Suppressor macrophage (primary cell): Measurements from ENCODE around the gene RAD23A.

Source experiments
- DNase-seq, 4 experiments: peaks; one replicate each; pipeline ENCODE4 v3.0.0-alpha.2; 2020 to 2022

Gene RAD23A

DNA sequence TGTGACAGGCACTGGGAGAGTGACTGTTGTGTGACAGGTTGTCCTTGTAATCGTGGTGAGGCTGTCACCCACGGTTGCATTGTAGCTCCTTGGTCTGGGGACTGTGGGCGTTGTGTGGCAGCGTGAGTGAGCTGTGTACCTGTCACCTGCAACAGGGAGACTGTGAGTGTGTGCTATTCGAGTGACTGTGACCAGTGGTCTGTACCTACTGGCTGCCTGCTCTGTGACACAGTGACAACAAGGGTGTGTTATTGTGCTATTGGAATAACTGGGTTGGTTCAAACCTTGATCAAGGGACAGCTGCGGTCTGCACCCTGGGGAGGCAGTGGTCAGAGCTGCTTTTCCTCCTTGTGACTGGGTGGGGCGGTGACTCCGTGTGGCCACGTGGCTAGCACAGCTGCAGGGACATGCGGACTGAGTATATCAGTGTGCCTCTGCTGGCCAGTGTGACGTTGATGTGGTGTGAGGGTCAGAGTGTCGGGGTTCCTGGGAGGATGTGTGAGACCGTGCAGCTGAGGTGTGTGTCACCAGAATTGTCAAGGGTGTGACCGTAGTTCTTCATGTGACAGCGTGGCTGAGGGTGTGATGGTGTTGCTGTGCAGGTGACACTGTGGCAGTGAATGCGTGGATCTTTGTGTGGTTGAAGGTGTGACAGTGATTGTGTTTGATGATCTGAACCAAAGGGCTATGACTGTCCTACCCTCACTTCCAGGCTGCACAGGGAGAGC is 39.6 kb downstream of the RAD23A start:
- peak; percentile 8 to 49 (median 16) for DNase-seq

- DNase-seq, result no peak
Measured at GRCh38 chr19:12986726-12987125, 41.1 kb downstream of the RAD23A start.

GRCh38 chr19:12987190-12987589 is 41.5 kb downstream of the RAD23A start:
- DNase-seq, result no peak

- no peak for DNase-seq
Measured at GRCh38 chr19:12987781-12988180, 42.1 kb downstream of the RAD23A start.

- no peak for DNase-seq
Measured at GRCh38 chr19:12990431-12990830, 44.8 kb downstream of the RAD23A start.

DNA sequence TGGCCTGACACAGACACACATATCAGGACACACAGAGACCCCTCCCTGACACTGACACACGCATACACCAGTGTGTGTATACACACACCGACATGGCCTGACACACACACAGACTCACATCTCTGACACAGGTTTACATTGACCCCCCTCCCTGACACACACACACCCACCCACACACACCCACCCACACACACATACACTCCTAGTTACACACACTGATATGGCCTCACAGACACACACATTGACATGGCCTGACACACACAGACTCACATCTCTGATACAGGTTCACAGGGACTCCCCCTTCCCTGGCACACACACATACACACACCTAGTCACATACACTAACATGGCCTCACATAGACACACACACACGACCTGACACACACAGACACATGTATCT is 45.2 kb downstream of the RAD23A start:
- DNase-seq, result no peak

DNA sequence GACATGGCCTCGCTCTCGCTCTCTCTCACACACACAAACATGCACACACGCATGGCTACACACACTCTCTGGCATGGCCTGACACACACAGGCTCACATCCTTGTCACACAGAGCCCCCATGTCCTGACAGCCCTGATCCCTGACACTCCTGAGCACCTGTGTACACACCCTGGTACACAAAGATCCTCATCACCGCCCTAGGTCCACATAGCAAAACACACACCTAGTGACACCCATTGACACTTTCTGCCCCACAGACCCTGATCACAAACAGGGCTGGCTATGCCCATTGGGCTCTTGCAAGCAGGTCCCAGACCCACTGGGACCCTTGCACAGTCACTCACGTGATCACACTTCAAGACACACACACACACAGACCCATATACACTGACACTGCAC is 45.6 kb downstream of the RAD23A start:
- DNase-seq, result no peak

- no peak for DNase-seq
Measured at GRCh38 chr19:12992729-12993128, 47.1 kb downstream of the RAD23A start.

DNA sequence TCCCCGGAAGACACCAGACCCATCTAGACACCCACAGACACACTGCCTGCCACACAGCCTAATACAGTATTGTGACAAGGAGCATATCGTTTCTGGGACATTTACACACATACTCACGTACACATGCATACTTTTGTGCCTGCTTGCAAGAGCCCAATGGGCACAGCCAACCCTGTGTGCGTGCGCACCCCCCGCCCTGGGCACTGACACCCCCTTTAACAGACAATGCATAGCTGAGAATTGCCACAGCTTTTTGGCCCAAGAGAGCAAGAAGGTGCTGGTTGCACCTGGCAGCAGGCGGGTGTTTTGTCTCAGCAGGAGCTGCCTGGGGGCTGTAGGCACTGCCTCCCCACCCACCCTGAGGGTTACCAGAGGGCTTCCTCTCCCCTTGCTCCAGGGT is 47.9 kb downstream of the RAD23A start:
- no peak for DNase-seq

DNA sequence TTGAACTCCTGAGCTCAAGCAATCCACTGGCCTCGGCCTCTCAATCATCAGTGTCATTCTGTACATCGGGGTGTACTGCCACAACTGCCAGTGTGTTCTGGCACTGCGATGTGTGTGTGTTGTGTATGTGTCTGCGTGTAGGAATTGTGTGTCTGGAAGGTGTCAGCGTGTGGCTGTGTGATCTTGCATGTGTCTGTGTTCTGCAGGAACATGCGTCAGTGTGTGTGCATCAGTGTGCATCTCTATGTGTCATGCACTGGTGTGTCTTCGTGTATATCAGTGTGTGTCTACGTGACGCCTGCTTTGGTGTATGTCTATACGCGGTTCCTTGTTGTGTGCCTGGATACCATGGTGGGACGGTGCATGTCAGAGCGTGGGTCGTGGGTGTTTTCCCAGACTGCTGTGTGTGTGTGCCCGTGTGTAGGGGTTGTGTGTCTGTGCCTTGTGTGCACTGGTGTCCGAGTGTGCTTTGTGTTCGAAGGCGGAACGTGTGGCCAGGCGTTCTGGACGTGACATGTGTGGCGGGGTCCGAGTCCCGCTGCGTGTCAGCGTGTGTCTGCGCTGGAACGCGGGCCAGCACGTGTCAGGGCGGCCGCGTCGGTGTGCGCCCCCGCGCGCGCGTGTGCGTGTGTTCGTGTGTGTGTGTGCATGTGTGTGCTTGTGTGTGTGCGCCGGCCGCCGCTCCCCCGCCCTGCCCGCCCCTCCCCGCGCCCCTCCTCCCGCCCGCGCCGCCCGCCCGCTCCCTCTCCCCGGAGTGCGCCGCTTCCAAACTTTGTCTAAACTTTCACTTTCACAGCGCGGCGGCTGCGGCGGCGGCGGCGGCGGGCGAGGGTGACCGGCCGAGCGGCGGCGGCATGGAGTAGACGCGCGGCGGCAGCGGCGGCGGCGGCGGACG is 49.3 kb downstream of the RAD23A start, which contains the start of gene NFIX:
TSS of gene NFIX (plus strand) at position 775 of the 895 bp plus-strand sequence. CDS start 363 bp downstream, outside the sequence.
- DNase-seq, result peak; percentile 52 to 81 (median 66)

GRCh38 chr19:12995596-12996405 is 50.1 kb downstream of the RAD23A start:
- peak in 3 of 4 experiments; percentile 3 to 42 (median 37) for DNase-seq

- peak in 1 of 4 experiments; percentile 21 for DNase-seq
Measured at GRCh38 chr19:12996406-12997094, 50.9 kb downstream of the RAD23A start.

- DNase-seq, result no peak
Measured at GRCh38 chr19:12997179-12997966, 51.7 kb downstream of the RAD23A start.

DNA sequence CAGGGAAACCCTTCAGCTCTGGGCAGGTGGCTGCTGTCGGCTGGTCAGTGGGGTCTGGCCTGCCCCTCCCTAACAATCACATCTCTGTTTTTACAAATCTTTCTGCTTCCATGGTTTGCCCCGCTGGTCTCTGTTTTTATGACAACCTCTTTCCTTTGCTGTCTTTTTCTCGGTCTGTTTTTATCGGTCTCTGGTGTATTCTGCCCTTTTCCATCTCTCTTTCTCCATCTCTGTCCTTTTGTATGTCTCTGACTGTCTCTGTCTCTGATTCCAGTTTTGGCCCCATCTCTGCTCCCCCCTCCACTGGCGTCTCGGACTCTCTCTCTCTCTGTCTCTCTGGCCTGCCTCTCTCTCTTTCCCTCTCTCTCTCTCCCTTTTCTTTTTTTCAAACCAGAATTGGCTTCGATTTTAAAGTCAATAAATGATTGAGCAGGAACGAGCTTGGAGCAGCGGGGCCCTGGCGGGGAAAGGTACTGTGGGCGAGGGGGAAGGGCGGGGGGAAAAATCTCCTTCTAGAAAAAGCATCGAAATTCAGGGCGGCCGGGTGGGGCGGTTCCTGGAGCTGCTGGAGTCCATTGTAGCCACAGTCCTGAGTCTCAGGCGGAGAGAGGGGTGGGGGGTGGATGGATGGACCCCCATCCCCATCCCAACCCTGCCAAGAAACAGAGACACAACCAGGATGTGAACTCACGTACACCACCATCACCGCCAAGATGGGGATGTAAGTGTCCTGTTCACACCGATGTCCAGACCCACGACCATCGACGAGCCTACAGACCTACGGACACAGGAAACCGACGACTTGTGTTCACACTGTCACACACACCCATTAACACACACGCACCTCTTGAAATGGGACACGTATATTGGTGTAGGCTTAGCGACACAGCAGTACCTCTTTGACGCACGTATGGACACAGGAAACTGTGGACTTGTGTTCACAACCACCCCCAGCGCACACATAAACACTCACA is 52.6 kb downstream of the RAD23A start:
- no peak for DNase-seq

DNA sequence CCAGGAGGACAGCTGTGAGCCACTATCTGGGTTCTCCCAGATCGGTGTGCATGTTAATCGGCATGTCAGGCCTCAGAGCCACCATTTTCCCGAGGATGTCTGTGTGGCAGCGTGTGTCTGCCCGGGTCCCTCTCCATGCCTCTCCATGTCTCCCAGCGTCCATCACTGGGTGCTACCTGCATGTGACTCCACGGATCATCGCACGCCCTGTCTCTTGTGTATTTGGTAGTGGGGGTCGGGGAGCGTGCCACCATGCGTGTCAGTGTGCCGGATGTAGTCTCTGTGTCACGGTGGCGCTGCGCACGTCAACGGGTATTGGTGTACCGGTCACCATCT is 55.5 kb downstream of the RAD23A start:
- DNase-seq, result no peak

GRCh38 chr19:13001502-13002165 is 56.0 kb downstream of the RAD23A start:
- DNase-seq, result no peak

DNA sequence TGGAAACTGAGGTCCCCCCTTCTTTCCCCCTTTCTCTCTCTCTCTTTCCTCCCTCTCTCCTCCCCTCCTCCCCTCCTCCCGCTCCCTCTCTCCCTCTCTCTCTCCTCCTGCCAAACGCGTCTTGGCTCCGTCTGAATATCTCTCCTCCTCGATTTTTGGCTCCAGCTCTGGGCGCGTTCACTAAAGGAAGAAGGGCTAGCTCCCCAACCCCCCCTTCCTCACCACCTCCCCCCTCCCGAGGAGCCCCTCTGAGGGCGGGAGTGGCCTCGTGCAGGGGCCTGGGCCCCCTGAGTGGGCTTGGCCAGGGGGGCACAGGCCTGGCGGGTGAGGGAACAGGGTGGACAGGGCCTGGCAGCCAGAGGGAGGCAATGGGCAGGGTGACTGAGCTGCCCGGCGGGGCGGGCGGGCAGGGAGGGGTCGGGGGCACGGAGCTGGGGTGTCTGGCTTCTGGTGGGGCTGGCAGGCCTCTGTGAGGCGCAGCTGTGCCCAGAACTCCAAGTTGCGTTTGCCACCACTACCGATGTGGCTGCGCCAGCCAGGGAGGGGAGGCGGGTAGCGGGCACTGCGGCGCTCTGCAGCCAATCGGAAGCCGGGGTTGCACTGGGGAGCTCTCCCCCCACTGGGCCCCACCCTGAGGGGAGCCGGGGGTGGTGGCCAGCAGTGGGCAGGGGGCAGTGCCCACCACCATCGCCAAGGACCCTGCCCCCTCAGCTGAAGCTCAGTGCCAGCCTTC is 56.7 kb downstream of the RAD23A start:
- no peak for DNase-seq

- DNase-seq, result no peak
Measured at GRCh38 chr19:13003081-13003480, 57.4 kb downstream of the RAD23A start.
